ENCODE data around the gene RHOT2.
"Not testable (repeated sequence)": the region's sequence is repeated elsewhere in the genome, so short reads cannot be mapped to it uniquely, and the experiment has no call there.

Gene RHOT2

GRCh38 chr16:682493-683395 is 14.8 kb downstream of the RHOT2 start:
- no peak for DNase-seq

- DNase-seq = no peak
Observed at GRCh38 chr16:683396-684070, 15.6 kb downstream of the RHOT2 start.

- no peak for DNase-seq
Observed at GRCh38 chr16:684071-684794, 16.3 kb downstream of the RHOT2 start, which contains the start of gene JMJD8. JMJD8 (minus strand) TSS chr16:684334; CDS start chr16:684319, 15 bp downstream.

GRCh38 chr16:684961-685696 is 17.2 kb downstream of the RHOT2 start:
- DNase-seq = no peak

GRCh38 chr16:685967-686366 is 18.0 kb downstream of the RHOT2 start:
- no peak for DNase-seq

- DNase-seq = no peak
Observed at GRCh38 chr16:686459-687260, 18.7 kb downstream of the RHOT2 start.

GRCh38 chr16:687499-687898 is 19.6 kb downstream of the RHOT2 start:
- no peak for DNase-seq

- no peak for DNase-seq
Observed at GRCh38 chr16:689175-689897, 21.4 kb downstream of the RHOT2 start.

GRCh38 chr16:691242-691641 is 23.3 kb downstream of the RHOT2 start:
- DNase-seq = not testable (repeated sequence)

- DNase-seq = no peak
Observed at GRCh38 chr16:692356-693108, 24.6 kb downstream of the RHOT2 start.

- no peak for DNase-seq
Observed at GRCh38 chr16:693364-693763, 25.4 kb downstream of the RHOT2 start.

- no peak for DNase-seq
Observed at GRCh38 chr16:693766-694165, 25.8 kb downstream of the RHOT2 start.

GRCh38 chr16:694187-694862 is 26.4 kb downstream of the RHOT2 start:
- no peak for DNase-seq

- no peak for DNase-seq
Observed at GRCh38 chr16:694863-695354, 27.0 kb downstream of the RHOT2 start.

GRCh38 chr16:695355-696089 is 27.6 kb downstream of the RHOT2 start:
- DNase-seq = no peak

- DNase-seq = no peak
Observed at GRCh38 chr16:698911-699671, 31.2 kb downstream of the RHOT2 start.

- DNase-seq = no peak
Observed at GRCh38 chr16:700684-701584, 33.0 kb downstream of the RHOT2 start.
